KBM-7 (cell line): ENCODE measurements around the gene SNAP29.

Experiments used
- DNase-seq: peaks from one replicate; pipeline ENCODE4 v3.0.0-alpha.2; 2015
- in situ Hi-C: fragments of 300-500 bp; cut with MboI; formaldehyde crosslinking; loops from 2 replicates; pipeline ENCODE4 v1.14.3; 2020; ENCODE audit warnings: low sequenced_read_pairs, low pct_unique_long_range_greater_than_20kb, mixed read lengths

The SNAP29 gene

DNA sequence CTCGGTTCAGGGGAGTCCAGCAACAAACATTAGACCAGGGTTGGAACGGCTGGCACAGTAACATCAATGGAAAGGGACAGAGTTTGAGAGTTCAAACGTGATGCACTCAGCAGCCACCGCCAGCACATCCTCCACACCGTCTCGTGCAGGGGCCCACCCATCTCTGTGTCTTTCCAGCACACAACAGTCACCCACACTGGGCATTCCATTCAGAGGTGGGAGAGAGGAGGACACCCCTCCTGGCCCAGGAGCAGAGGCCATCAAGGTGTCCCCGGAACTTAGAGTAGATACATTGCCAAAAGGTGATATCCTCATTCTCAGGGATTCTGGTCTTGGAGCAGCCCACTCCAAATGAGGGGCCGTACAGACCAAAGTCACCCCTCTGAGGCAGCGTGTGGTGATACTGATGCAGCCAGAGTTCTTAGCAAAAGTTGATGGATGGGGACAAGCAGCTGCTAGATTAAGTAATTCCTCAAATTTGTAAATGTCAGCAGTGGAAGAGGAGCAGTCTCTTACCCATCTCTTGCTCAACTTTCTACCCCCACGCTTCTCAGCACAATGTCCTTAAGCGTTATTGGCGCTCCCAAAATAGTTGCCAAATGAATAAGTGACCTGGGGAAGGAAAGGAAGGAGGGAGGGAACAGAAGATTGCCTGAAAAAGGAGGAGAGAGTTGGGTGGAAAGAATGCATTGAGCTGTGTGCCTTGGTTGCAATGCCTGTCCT, 5.5 kb downstream of the SNAP29 start:
- in situ Hi-C loops: no loop called here
- no peak for DNase-seq

DNA sequence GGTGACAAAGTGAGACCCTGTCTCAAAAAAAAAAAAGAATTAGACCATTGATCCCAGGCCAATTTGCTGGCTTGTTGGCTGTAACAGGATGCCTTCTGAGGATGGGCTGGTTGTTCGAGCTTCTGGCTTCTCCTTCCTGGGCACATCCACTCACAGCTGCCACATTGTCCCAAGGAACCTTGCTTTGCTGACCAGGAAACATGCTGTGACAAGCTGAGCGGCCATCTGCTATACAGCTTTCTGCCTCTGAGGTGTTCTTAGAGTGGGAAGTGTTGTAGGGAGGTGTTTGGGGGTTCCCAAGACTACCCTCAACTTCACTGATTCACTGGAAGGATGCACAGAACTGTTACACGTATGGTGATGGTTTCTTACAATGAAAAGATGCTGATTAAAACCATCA, 6.5 kb downstream of the SNAP29 start:
- in situ Hi-C loops: no loop called here
- no peak for DNase-seq

DNA sequence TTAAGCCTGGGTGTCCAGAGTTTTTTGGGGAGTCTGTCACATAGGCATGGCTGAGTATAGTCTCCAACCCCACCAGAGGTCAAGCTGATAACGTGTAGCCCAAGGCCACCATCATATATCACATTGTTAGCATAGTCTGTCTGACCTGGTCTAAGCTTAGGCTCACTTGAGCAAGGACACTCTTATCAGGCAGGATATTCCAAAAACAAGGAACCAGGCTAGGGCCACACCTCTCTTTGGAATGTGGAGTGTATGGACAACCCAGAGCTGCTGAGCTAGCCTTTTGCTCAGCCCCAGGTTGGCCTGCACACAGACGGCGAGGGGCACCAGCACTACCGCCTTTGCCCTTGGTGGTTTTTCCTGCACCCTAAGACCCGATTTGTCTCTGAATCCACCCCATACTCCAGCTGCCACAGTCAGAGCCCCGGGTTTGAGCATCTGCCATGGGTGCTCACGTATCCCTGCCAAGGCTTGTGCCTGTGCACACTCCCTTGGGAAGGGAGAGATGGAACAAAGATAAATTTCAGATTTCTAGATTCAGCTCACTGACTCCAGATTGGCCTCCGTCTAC, 7.2 kb downstream of the SNAP29 start:
- in situ Hi-C loops: no loop called here

DNA sequence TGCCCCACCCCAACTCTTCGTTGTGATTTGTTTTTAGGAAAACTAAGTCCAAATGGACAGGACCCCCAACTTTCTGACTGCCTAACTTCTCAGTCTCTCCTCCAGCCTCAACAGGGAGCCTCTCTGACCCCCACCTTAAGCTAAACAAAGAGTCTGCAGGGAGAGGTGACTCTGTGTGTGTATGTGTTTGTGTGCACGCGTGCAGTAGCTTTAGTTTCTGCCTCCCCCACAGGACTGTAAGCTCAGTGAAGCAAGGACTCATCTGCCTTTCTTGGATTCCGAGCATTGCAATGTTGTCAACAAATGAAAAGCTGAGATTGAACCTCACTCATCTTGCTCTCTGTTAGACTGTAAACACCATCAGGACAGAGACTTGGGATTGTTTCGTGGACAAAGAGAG, 7.9 kb downstream of the SNAP29 start:
- in situ Hi-C loops: no loop called here
- no peak for DNase-seq

More for the DNA sequence above, 7.2 kb downstream of the SNAP29 start:
- no peak for DNase-seq

DNA sequence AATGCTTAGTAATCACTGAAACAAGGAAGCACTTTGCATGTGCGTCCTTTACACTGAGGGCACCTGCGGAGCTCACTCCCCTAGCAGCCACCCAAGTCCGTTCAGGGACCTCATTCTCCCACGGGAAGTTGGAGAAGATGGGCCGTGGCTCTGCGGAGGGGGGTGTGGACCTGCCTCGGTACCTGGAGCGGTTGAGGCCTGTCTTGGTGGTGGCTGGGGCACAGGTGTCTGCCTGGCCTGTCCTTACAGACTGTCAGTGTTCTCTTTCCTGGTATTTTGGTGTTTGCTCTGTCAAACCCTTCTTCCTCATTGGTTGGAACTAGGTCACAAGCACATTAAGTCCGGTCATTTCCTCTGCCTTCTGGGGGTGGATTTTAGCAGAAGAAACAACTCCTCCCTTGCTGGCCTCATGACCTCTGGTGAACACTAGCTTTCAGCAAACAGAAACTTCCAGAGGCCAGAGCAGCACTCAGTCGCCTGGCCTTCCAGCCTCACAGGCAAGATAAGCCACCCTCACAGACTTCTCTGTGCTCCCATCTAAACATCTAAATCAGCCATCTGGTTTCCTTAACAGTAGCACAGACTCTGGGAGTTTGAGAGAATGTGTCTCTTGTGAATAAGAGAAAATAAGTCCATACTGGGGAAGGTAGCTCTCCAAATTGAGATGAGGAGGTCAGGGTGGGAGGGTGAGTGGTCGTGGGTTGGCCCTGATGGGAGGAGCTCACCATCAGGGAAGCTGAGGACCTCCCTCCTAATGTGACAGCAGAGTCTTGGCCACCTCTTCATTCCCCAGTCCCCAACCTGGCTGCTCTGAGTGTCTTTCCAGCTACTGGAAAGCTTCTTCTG, 8.6 kb downstream of the SNAP29 start:
- peak; percentile 19 for DNase-seq
- in situ Hi-C loops: no loop called here

DNA sequence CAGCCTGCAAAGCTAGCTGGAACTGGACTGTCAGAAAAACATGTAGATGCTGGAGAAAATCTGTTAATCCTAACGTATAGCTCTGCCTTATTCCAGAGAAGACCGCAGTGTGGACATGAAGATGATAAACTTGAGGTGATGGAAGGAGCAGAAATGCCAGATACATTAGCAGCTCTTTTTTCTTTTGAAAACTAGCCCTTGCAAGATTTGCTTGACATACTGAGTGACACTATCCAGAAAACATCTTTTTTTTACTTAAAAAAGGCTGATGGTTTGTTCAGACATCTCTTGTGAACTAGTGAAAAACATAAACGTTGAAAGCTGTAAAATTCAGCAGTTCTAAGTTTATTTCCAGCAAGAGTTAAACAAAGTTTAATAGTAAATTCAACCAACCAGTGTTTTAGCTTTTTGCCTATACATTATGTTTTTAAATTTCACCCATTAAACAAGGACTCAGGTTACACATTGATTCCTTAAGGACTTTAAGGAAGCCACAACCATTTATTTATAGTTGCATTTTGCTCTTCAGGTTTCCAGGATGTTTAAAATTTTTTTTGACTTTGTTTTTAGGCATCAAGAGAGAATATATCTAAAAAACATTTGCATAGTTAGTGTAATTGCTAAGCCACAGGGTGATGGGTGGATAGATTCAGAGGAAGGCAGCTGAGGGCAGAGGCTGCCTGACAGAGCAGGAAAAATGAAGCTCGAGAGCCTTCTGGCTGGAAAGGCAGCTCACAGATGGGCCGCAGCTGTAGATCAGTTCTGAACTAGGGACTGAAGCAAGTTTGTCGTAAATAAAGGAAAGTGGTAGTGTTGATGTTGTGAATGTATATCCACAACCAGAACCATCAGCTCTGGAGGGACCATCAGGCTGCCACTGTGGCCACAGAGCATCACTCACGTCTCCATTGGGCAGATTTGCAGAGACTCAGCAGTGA, 9.5 kb downstream of the SNAP29 start:
- in situ Hi-C loops: no loop called here
- no peak for DNase-seq

DNA sequence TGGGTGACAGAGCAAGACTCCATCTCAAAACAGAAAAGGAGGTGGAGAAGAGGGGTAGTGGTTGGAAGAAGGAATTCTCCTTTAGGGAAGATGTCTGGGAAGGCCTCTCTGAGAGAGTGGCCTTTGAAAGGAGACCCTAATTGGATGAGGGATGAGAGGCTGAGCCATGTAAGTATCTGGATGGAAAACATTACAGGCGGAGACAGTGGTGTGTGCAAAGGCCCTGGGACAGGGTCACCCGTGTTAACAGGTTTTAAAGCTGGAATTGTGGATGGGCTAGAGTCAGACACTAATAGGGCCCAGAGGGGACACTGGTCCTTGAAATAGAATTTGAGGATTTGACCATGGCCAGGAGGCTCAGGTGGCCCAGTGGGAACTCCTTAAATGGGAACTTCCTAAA, 10.4 kb downstream of the SNAP29 start:
- DNase-seq: no peak
- in situ Hi-C loops: no loop called here

DNA sequence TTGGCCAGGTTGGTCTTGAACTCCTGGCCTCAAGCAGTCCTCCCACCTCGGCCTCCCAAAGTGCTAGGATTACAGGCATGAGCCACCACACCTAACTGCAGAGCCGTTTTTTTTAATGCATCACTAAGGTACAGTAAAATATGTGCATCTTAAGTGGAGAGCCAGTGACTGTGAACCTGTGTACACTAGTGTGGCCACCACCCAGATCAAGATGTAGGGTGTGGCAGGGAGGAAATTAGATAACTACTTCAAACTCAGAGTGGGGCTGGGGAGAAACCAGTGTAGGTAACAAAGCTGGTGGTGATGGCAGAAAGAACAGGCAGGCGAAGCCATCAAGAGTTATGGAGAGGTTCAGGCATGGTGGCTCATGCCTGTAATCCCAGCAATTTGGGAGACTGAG, 14.4 kb downstream of the SNAP29 start:
- no peak for DNase-seq
- in situ Hi-C loops: no loop called here

DNA sequence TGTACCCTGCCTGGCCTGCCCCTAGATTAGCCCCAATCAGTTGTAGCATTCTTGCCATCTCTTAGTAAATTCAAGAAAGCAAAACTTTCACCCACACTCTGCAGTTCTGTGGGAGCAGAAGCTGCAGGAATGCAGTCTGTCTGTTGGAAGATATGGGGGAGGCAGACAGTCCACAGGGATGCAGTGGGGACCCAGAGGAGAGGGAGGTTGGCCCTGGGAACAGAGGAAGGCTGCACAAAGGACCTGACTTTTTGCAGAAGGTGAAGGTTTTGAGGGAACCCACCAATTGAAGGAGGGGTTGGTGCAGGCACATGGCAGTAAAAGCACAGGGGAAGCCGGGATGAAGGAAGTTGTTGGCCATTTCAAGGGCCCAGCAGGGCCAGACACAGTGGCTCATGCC, 16.5 kb downstream of the SNAP29 start:
- no peak for DNase-seq
- in situ Hi-C loops: no loop called here

DNA sequence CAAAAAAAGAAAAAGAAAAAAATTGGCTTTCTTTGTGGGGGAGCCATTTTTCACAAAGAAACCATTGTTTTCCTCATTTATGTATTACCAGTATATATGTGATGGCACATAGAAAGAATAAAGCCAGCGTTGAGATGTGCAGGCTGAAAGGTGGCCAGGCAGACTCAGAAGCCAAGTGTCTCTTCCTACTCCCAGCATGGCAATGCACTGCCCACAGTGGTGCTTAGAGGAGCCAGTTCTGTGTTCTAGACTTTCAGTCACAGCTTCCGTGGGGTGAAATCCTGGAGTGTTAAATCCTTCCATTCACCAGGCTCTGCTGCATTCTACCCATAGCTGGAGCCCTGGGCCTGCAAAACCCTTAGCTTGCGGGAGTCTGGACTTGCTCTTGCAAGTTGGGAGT, 18.9 kb downstream of the SNAP29 start:
- in situ Hi-C loops: no loop called here
- DNase-seq: no peak

DNA sequence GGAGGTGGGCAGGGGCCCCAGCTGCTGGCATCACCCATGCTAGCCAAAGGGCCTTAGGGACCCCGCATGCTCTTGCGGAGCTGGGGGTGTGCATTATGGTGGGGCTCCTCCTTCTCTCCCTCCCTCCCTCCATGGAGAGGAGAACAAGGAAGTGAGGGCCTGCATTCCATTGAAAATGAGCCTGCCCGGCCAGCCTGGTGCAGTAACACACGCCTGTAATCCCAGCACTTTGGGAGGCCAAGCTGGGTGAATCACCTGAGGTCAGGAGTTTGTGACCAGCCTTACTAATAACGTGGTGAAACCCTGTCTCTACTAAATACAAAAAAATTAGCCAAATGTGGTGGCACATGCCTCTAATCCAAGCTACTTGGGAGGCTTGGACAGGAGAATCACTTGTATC, 22.4 kb downstream of the SNAP29 start:
- no peak for DNase-seq
- in situ Hi-C loops: no loop called here

DNA sequence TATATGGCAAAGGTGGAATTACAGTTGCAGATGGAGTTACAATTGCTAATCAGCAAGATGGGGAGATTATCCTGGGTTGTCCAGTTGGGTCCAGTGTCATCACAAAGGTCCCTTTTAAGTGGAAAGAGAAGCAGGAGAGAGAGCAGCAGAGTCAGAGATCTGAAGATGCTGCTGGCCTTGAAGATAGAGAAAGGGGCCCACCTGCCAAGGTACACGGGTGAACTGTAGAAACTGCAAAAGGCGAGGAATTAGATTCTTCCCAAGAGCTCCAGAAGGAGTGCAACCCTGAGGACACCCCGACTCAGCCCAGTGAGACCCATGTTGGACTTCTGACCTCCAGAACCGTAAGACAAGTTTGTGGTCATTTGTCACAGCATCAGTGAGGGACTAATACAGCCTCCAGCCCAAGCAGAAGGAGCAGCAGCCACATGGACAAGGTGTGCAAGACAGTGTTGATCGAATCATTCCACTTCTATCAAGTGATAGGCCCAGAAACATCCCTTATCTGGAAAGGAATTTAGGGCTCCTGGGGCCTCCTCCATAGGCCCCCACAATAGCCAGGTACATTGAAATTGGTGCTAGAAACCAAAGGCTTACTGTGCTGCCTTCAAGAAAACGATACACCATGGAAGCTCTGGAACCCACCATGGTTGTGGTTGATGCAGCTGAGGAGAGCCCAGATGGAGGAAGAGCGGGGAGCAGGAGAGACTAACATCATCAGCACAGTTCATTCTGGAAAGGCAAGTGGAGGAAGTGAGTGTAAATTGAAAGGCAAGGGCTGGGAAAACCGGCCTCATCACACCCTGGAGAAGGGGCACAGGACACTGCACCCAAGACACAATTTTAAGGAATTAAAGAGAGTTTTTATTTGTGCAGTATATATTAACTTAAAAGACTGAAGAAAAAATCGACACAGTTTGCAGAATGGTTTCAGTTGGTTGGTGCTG, 23.3 kb downstream of the SNAP29 start:
- no peak for DNase-seq
- in situ Hi-C loops: no loop called here

DNA sequence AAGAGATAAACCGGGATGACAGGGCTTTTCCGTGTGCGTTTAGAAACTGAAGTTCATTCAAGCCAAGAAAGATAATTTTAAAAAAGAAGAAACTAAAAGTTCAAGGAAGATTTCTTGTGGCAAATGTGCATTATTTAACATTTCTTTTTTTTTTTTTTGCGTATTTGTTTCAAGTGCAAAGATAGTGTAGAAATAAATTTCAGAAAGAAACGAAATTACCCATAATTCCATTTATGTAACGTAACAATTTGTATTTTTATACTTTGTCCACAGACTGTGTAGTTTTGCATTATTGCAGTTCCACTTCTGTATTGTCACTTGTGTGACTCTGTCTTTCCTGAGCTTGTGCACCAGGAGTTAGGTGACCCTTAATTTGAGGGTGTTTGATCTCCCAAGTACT, 24.0 kb downstream of the SNAP29 start:
- in situ Hi-C loops: no loop called here
- no peak for DNase-seq

DNA sequence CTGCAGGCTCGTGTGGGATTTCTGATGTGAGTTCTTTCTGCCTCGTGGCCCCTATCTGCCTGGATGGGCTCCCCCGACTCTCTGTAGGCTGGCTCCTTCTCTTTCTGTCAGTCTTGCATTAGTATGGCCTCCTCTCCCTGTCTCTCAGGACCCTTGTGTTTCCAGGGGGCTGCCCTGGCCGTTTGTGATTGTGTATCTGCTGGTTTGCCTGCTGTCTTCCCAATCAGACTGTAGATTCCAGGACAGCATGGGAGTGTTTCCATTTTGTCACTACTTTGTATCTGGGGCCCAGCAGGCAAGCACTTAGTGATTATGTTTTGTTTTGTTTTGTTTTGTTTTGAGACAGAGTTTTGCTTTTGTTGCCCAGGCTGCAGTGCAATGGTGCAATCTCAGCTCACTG, 25.6 kb downstream of the SNAP29 start:
- in situ Hi-C loops: no loop called here

DNA sequence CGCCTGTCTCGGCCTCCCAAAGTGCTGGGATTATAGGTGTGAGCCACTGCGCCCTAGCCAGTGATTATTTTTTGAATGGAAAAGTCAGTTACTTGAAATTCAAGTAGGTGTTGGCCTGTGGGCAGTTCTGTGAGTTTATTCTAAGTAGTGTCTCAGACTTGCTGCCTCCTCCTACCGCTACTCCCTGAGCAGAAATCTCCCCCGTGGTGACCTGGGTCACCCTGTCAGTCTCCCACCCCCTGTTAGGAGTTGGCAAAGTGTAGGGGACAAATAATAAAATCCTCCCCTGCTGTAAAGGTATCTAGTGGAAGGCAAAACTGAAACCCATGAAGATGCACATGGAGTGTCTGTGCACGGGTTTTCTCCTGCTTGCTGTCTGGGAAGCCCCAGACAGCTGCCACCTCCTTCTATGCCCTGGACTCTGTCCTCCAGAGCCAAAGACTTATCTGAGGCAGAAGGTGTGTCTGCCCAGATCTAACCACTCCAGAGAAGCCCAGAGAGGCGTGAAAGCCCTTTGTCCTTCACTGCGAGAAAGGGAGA, 26.3 kb downstream of the SNAP29 start:
- no peak for DNase-seq
- in situ Hi-C loops: no loop called here

More for the DNA sequence above, 25.6 kb downstream of the SNAP29 start:
- no peak for DNase-seq

DNA sequence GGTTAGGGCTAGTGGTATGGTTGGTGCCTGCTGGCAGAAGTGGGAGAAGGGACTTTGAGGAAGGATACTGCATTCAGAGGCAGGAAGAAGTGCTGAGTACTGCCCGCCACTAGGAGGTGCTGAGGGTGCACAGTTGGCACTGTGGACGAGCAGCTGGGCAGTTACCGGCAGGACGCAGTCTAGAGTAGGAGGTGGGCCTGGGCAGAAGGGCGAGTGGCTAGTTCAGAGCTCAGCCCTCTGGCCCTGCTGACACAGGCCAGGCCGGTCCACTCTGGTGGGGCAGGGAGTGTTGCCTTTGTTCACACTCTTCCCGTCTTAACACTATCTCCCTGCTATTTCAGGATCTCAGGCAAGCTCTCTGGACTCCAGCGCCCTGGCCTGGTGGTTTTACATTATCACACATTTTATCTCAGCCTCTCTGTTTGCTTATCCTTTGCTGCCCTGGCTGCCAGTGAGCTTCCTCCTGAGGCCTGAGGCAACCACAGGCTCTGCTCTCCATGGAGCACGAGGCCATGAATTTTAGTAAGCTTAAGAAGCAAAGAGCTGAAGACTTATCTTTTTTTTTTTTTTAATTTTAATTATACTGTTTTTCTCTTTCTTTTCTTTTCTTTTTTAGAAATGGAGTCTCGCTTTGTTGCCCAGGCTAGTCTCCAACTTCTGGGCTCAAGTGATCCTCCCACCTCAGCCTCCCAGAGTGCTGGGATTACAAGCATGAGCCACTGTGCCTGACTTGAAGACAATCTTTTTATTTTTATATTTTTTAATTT, 26.9 kb downstream of the SNAP29 start:
- DNase-seq: peak; percentile 87
- in situ Hi-C loops: no loop called here

DNA sequence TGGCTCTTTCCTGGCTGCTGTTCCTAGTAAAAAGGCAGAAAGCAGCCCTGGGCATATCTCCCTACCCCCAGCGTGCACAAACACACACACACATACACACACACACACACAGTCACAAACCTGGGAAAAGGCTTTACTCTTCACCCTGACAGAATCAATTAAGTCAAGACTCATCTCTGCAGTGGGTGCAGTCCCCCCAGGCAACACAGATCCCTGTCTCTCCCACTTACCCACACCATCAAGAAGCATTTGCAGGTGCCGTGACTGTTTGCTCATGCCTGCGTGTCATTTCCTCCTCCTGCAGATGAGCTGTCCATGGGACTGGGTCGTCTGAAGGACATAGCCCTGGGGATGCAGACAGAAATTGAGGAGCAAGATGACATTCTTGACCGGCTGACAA, 28.6 kb downstream of the SNAP29 start:
- in situ Hi-C loops: no loop called here
- no peak for DNase-seq
